ENCODE measurements around the gene SLC47A1. TPM values are rescaled to one million over a fixed set of nuclear protein-coding genes. Genes with fewer than 3 reads are reported as not detected.
"Not testable (repeated sequence)": the region's sequence is repeated elsewhere in the genome, so short reads cannot be mapped to it uniquely, and the experiment has no call there.

Gene SLC47A1
- total RNA-seq, 1 donor from 2014 or later = 0.25 TPM

DNA sequence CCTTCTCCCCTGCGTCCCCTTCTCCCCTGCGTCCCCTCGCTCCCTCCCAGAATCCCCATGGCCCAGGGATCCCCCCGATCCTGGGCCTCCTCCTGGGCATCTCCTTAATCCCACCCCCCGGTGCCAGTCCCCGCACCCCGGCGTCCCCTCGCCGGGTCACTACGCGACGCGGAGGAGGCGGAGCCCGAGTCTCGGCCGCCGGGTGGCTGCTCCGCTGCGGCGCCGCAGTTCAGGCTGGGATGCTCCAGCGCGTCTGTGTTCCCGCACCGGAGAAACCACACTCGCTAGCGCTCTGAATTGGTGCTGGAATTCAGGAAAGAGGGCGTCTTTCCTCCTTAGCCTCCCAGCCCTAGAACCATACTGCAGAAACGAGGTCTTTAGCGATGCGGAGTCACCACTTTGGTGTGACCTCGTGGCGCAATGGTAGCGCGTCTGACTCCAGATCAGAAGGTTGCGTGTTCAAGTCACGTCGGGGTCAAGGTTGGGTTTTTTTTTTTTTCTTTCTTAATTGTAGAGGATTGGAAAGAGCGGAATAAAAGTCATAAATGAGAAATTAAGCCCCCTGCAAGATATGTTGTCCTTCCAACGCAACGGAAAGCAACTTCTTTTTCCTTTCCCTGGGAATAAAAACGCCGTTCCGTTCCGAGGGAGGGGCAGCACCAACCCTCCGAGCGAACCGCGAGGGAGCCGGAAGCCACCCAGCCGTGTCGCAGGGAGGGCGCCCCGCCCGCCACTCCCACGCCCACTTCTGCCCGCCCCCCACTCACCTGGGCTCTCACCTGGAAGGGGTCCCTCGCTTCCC, 25.7 kb upstream of the SLC47A1 start:
- Mint-ChIP-seq H3K4me3 (ENCODE audit: low read depth) (peak overlapping the region; percentile 88), H3K9me3 (no peaks in the 10 kb centered on the region), H3K36me3 (ENCODE audit: low read depth) (no peaks in the 10 kb centered on the region), H3K27ac (peak overlapping the region; percentile 82), H3K27me3 (ENCODE audit: low read depth) (peaks cover 22% of the 10 kb centered on the region), H3K4me1 (ENCODE audit: low read depth) (peaks cover 7% of the 10 kb centered on the region)
- peak; percentile 75 for DNase-seq (ENCODE audit: low spot score)
- intact Hi-C loops (cut with micrococcal nuclease) = loop anchor here (2.0 to 5.0 kb wide), 2 partner anchors 131 to 141 kb away; partner anchors contain the start of genes ALDH3A2 and MAPK7

DNA sequence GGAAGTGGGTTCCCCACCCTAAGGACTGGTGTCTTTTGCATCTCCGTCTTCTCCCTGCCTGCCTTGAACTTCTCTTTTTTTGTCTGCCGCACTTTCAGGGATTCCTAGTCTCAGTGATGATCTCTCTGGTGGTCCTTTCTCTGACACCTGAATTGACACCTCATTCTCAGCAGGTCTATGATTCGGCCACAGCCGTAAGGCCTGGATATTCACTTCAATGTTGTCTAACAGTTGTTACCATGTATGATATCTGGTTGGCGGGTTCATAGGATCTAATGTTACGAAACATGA, 25.1 kb upstream of the SLC47A1 start:
- peaks cover 9% of the 10 kb centered on the region for H3K4me1 Mint-ChIP-seq (ENCODE audit: low read depth)
- no peak for DNase-seq (ENCODE audit: low spot score)
- H3K36me3 Mint-ChIP-seq (ENCODE audit: low read depth) = no peaks in the 10 kb centered on the region
- intact Hi-C loops (cut with micrococcal nuclease) = loop anchor here (2.0 to 5.0 kb wide), 2 partner anchors 131 to 140 kb away; partner anchors contain the start of genes ALDH3A2 and MAPK7
- peaks cover 24% of the 10 kb centered on the region for H3K27me3 Mint-ChIP-seq (ENCODE audit: low read depth)
- no peak overlapping the region for H3K27ac Mint-ChIP-seq
- H3K4me3 Mint-ChIP-seq (ENCODE audit: low read depth) = peak overlapping the region; percentile 88
- H3K9me3 Mint-ChIP-seq = no peaks in the 10 kb centered on the region

DNA sequence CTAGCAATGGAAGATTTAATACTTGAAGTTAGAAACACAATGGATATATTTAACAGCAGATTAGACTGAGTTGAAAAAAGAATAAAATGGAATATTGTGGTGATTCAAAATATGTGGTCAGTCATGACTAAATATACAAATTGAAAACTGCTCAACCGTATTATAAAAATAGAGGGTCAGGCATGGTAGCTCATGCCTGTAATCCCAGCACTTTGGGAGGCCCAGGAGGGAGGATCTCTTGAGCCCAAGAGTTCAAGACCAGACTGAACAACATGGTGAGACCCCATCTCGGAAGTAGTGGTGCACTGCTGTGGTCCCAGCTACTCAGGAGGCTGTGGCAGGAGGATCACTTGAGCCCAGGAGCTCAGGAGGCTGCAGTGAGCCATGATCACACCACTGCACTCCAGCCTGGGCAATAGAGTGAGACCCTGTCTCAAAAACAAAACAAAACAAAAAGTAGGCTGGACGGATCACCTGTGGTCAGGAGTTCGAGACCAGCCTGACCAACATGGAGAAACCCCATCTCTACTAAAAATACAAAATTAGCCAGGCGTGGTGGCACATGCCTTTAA, 24.3 kb upstream of the SLC47A1 start:
- intact Hi-C loops (cut with micrococcal nuclease) = loop anchor here (2.0 to 5.0 kb wide), 2 partner anchors 132 to 139 kb away; partner anchors contain the start of genes ALDH3A2 and MAPK7
- not testable (repeated sequence) for H3K36me3 Mint-ChIP-seq (ENCODE audit: low read depth); H3K27ac Mint-ChIP-seq; DNase-seq (ENCODE audit: low spot score); H3K4me3 Mint-ChIP-seq (ENCODE audit: low read depth); H3K9me3 Mint-ChIP-seq
- Mint-ChIP-seq H3K27me3 (ENCODE audit: low read depth) (peaks cover 25% of the 10 kb centered on the region), H3K4me1 (ENCODE audit: low read depth) (peaks cover 12% of the 10 kb centered on the region)

GRCh38 chr17:19510903-19511302, 22.8 kb upstream of the SLC47A1 start:
- H3K27ac Mint-ChIP-seq = no peak overlapping the region
- no peak for DNase-seq (ENCODE audit: low spot score)
- intact Hi-C loops (cut with micrococcal nuclease) = no loop called here
- peaks cover 12% of the 10 kb centered on the region for H3K4me1 Mint-ChIP-seq (ENCODE audit: low read depth)
- no peaks in the 10 kb centered on the region for H3K36me3 Mint-ChIP-seq (ENCODE audit: low read depth)
- peaks cover 19% of the 10 kb centered on the region for H3K27me3 Mint-ChIP-seq (ENCODE audit: low read depth)
- no peak overlapping the region for H3K4me3 Mint-ChIP-seq (ENCODE audit: low read depth)
- no peaks in the 10 kb centered on the region for H3K9me3 Mint-ChIP-seq

GRCh38 chr17:19513897-19514488, 19.7 kb upstream of the SLC47A1 start:
- Mint-ChIP-seq H3K36me3 (ENCODE audit: low read depth) (no peaks in the 10 kb centered on the region), H3K4me1 (ENCODE audit: low read depth) (peaks cover 5% of the 10 kb centered on the region), H3K9me3 (no peaks in the 10 kb centered on the region), H3K27me3 (ENCODE audit: low read depth) (peaks cover 13% of the 10 kb centered on the region), H3K27ac (no peak overlapping the region), H3K4me3 (ENCODE audit: low read depth) (no peak overlapping the region)
- peak; percentile 47 for DNase-seq (ENCODE audit: low spot score)
- intact Hi-C loops (cut with micrococcal nuclease) = loop anchor here (1.0 to 2.0 kb wide), 3 partner anchors 133 to 252 kb away; no protein-coding TSS in a partner anchor

GRCh38 chr17:19517699-19518098, 16.0 kb upstream of the SLC47A1 start:
- no peaks in the 10 kb centered on the region for H3K36me3 Mint-ChIP-seq (ENCODE audit: low read depth)

GRCh38 chr17:19519388-19520291, 14.0 kb upstream of the SLC47A1 start:
- H3K4me3 Mint-ChIP-seq (ENCODE audit: low read depth); intact Hi-C loops (cut with micrococcal nuclease); DNase-seq (ENCODE audit: low spot score); H3K9me3 Mint-ChIP-seq; H3K36me3 Mint-ChIP-seq (ENCODE audit: low read depth); H3K27ac Mint-ChIP-seq; H3K4me1 Mint-ChIP-seq (ENCODE audit: low read depth): not testable (repeated sequence)
- peaks cover 35% of the 10 kb centered on the region for H3K27me3 Mint-ChIP-seq (ENCODE audit: low read depth)

More at GRCh38 chr17:19517699-19518098, 16.0 kb upstream of the SLC47A1 start:
- Mint-ChIP-seq H3K27me3 (ENCODE audit: low read depth) (peaks cover 33% of the 10 kb centered on the region), H3K27ac (no peak overlapping the region), H3K4me3 (ENCODE audit: low read depth) (no peak overlapping the region), H3K4me1 (ENCODE audit: low read depth) (peaks cover 5% of the 10 kb centered on the region), H3K9me3 (no peaks in the 10 kb centered on the region)
- intact Hi-C loops (cut with micrococcal nuclease) = no loop called here
- DNase-seq (ENCODE audit: low spot score) = no peak

- no peaks in the 10 kb centered on the region for H3K4me1 Mint-ChIP-seq (ENCODE audit: low read depth)
- no peaks in the 10 kb centered on the region for H3K36me3 Mint-ChIP-seq (ENCODE audit: low read depth)
- no peak for DNase-seq (ENCODE audit: low spot score)
- intact Hi-C loops (cut with micrococcal nuclease) = no loop called here
- H3K27me3 Mint-ChIP-seq (ENCODE audit: low read depth) = peaks cover 32% of the 10 kb centered on the region
- no peaks in the 10 kb centered on the region for H3K9me3 Mint-ChIP-seq
- no peak overlapping the region for H3K4me3 Mint-ChIP-seq (ENCODE audit: low read depth)
- no peak overlapping the region for H3K27ac Mint-ChIP-seq
Observed at GRCh38 chr17:19520641-19521040, 13.0 kb upstream of the SLC47A1 start.

GRCh38 chr17:19523690-19524089, 10.0 kb upstream of the SLC47A1 start:
- DNase-seq (ENCODE audit: low spot score) = no peak
- no peaks in the 10 kb centered on the region for H3K9me3 Mint-ChIP-seq
- H3K4me1 Mint-ChIP-seq (ENCODE audit: low read depth) = no peaks in the 10 kb centered on the region
- intact Hi-C loops (cut with micrococcal nuclease) = no loop called here
- peaks cover 31% of the 10 kb centered on the region for H3K27me3 Mint-ChIP-seq (ENCODE audit: low read depth)
- no peak overlapping the region for H3K27ac Mint-ChIP-seq
- no peaks in the 10 kb centered on the region for H3K36me3 Mint-ChIP-seq (ENCODE audit: low read depth)
- no peak overlapping the region for H3K4me3 Mint-ChIP-seq (ENCODE audit: low read depth)

DNA sequence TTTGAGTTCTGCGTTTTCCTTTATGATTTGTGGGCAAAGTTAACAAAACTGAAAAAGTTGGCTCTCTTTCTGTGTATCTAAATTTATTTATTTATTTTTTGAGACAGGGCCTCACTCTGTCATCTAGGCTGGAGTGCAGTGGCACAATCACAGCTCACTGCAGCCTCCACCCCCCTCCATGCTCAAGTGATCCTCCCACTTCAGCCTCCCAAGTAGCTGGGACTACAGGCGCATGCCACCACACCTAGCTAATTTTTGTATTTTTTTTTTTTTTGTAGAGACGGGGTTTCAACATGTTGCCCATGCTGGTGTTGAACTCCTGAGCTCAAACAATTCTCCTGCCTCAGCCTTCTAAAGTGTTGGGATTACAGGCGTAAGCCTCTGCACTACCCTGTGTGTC, 6.7 kb upstream of the SLC47A1 start:
- H3K36me3 Mint-ChIP-seq (ENCODE audit: low read depth); H3K4me1 Mint-ChIP-seq (ENCODE audit: low read depth); intact Hi-C loops (cut with micrococcal nuclease); H3K9me3 Mint-ChIP-seq; DNase-seq (ENCODE audit: low spot score); H3K4me3 Mint-ChIP-seq (ENCODE audit: low read depth); H3K27ac Mint-ChIP-seq: not testable (repeated sequence)
- peaks cover 27% of the 10 kb centered on the region for H3K27me3 Mint-ChIP-seq (ENCODE audit: low read depth)

GRCh38 chr17:19531780-19532501, 1.7 kb upstream of the SLC47A1 start:
- intact Hi-C loops (cut with micrococcal nuclease) = no loop called here
- no peak overlapping the region for H3K4me3 Mint-ChIP-seq (ENCODE audit: low read depth)
- H3K27me3 Mint-ChIP-seq (ENCODE audit: low read depth) = peaks cover 48% of the 10 kb centered on the region
- H3K27ac Mint-ChIP-seq = no peak overlapping the region
- no peaks in the 10 kb centered on the region for H3K9me3 Mint-ChIP-seq
- H3K4me1 Mint-ChIP-seq (ENCODE audit: low read depth) = peaks cover 5% of the 10 kb centered on the region
- no peak for DNase-seq (ENCODE audit: low spot score)
- H3K36me3 Mint-ChIP-seq (ENCODE audit: low read depth) = no peaks in the 10 kb centered on the region
